ENCODE data around the gene CARS2.
A peak's percentile ranks its signal among the peaks of the same experiment; 100 is the strongest.

CARS2 gene

GRCh38 chr13:110643768-110644421 is 62.0 kb downstream of the CARS2 start:
- in situ Hi-C loops (cut with HindIII; ENCODE audit: low sequenced_read_pairs), result no loop called here
- no peak for DNase-seq (ENCODE audit: low read depth, low spot score)
- H3K4me3 ChIP-seq (ENCODE audit: low read depth, low read length), result no peak overlapping the region
- no peak for TF ChIP-seq CTCF (IDR thresholded peaks at IDR 0.05; ENCODE audit: low read depth, low read length)

- H3K4me3 ChIP-seq (ENCODE audit: low read depth, low read length), result no peak overlapping the region
- no peak for DNase-seq (ENCODE audit: low read depth, low spot score)
- no peak for TF ChIP-seq CTCF (IDR thresholded peaks at IDR 0.05; ENCODE audit: low read depth, low read length)
- in situ Hi-C loops (cut with HindIII; ENCODE audit: low sequenced_read_pairs), result no loop called here
These were observed 62.6 kb downstream of the CARS2 start for GRCh38 chr13:110643324-110643723.

GRCh38 chr13:110642291-110642981 is 63.5 kb downstream of the CARS2 start:
- no peak for TF ChIP-seq CTCF (IDR thresholded peaks at IDR 0.05; ENCODE audit: low read depth, low read length)
- in situ Hi-C loops (cut with HindIII; ENCODE audit: low sequenced_read_pairs), result no loop called here
- H3K4me3 ChIP-seq (ENCODE audit: low read depth, low read length), result no peak overlapping the region
- DNase-seq (ENCODE audit: low read depth, low spot score), result no peak

GRCh38 chr13:110641055-110642015 is 64.6 kb downstream of the CARS2 start:
- no peak for TF ChIP-seq CTCF (IDR thresholded peaks at IDR 0.05; ENCODE audit: low read depth, low read length)
- no peak overlapping the region for H3K4me3 ChIP-seq (ENCODE audit: low read depth, low read length)
- in situ Hi-C loops (cut with HindIII; ENCODE audit: low sequenced_read_pairs), result no loop called here
- DNase-seq (ENCODE audit: low read depth, low spot score), result peak; percentile 34

GRCh38 chr13:110640591-110641029 is 65.3 kb downstream of the CARS2 start:
- H3K4me3 ChIP-seq (ENCODE audit: low read depth, low read length), result no peak overlapping the region
- DNase-seq (ENCODE audit: low read depth, low spot score), result peak; percentile 43
- in situ Hi-C loops (cut with HindIII; ENCODE audit: low sequenced_read_pairs), result no loop called here
- TF ChIP-seq CTCF (IDR thresholded peaks at IDR 0.05; ENCODE audit: low read depth, low read length), result no peak

- TF ChIP-seq CTCF (IDR thresholded peaks at IDR 0.05; ENCODE audit: low read depth, low read length), result no peak
- no peak overlapping the region for H3K4me3 ChIP-seq (ENCODE audit: low read depth, low read length)
- in situ Hi-C loops (cut with HindIII; ENCODE audit: low sequenced_read_pairs), result no loop called here
- DNase-seq (ENCODE audit: low read depth, low spot score), result no peak
These were observed 66.0 kb downstream of the CARS2 start for GRCh38 chr13:110639935-110640334.

Data from astrocyte of the spinal cord (primary cell).